Colonic mucosa (tissue), 4 donors: Measurements from ENCODE around the gene TFR2. TPM values are rescaled to one million over a fixed set of nuclear protein-coding genes. Genes with fewer than 3 reads are reported as not detected.
"Not testable (repeated sequence)": the region's sequence is repeated elsewhere in the genome, so short reads cannot be mapped to it uniquely, and the experiment has no call there.

Experiments used
- DNase-seq: peaks from one replicate; pipeline ENCODE4 v3.0.0-alpha.2; 2020
- H3K27ac ChIP-seq: fragments of 200-600 bp; one replicate; pipeline ENCODE4 v1.8.0; 2021
- H3K27me3 ChIP-seq: fragments of 200-600 bp; one replicate; pipeline ENCODE4 v1.8.0; 2021
- H3K36me3 ChIP-seq: fragments of 200-600 bp; one replicate; pipeline ENCODE4 v1.8.0; 2021
- H3K4me1 ChIP-seq: fragments of 200-600 bp; one replicate; pipeline ENCODE4 v1.8.0; 2021; ENCODE audit warnings: mild to moderate bottlenecking
- H3K4me3 ChIP-seq: fragments of 200-600 bp; one replicate; pipeline ENCODE4 v1.8.0; 2021
- H3K9ac ChIP-seq, 2 donors: one replicate each; pipeline ENCODE4 v1.7.0; 2013; ENCODE audit warnings: control low read depth in 2 of 2, low read depth in 2 of 2, low read length in 2 of 2
- H3K9me3 ChIP-seq: fragments of 200-600 bp; one replicate; pipeline ENCODE4 v1.8.0; 2021
- CTCF ChIP-seq: fragments of 200-600 bp; IDR thresholded peaks from one replicate; pipeline ENCODE4 v1.8.0; 2022; ENCODE audit warnings: antibody characterized with exemption, mild to moderate bottlenecking
- intact Hi-C: fragments of 100-400 bp; cut with DNase I; formaldehyde crosslinking; loops from one replicate; pipeline ENCODE4 v1.14.1; 2022
- total RNA-seq, 2 donors: library from RNA; stranded (reverse); fragmentation: NEBNext Ultra II Directional in 1 of 2; extraction: Animal tissue kit (Norgen Biotek cat#: 25700) in 1 of 2; gene quantifications; one replicate each; pipeline ENCODE4 v1.2.1, GENCODE V29; 2021
- donor health status: healthy.
- donor health status: DM: no; HTN: no; CAD: no.
- donor health status: DM: no; HTN: no; CAD: no.

TFR2 gene
- total RNA-seq, 2 donors from 2014 or later: 1.8 to 2.3 TPM

- no peaks in the 10 kb centered on the region for H3K4me1 ChIP-seq
- peaks cover 18% of the 10 kb centered on the region for H3K36me3 ChIP-seq
- no peaks in the 10 kb centered on the region for H3K27me3 ChIP-seq
- no peak for TF ChIP-seq CTCF
- intact Hi-C loops: loop anchor here (10.0 kb wide), 1 partner anchor 69 kb away; the partner anchor contains the start of gene PCOLCE
- H3K9ac ChIP-seq: peak overlapping the region; percentile 72 to 93
- H3K9me3 ChIP-seq: no peaks in the 10 kb centered on the region
- DNase-seq: peak; percentile 61
- H3K4me3 ChIP-seq: peak overlapping the region; percentile 80
- peak overlapping the region; percentile 96 for H3K27ac ChIP-seq
These were observed 32.6 kb upstream of the TFR2 start for GRCh38 chr7:100673942-100674410.

GRCh38 chr7:100673302-100673941 lies 32.1 kb upstream of the TFR2 start, which contains the start of gene GNB2:
Gene GNB2 (plus strand): TSS chr7:100673740. CDS start chr7:100676266, 2,526 bp downstream.
- peak within 1 kb of the TSS; percentile 80 for H3K4me3 ChIP-seq
- H3K36me3 ChIP-seq: peaks cover 14% of the 10 kb centered on the region
- no peaks in the 10 kb centered on the region for H3K4me1 ChIP-seq
- H3K27me3 ChIP-seq: no peaks in the 10 kb centered on the region
- H3K9me3 ChIP-seq: no peaks in the 10 kb centered on the region
- peak; percentile 100 for DNase-seq
- intact Hi-C loops: loop anchor here (10.0 kb wide), 1 partner anchor 69 kb away; the partner anchor contains the start of gene PCOLCE
- TF ChIP-seq CTCF: no peak
- peak within 1 kb of the TSS; percentile 72 to 93 for H3K9ac ChIP-seq
- peak within 1 kb of the TSS; percentile 96 for H3K27ac ChIP-seq

- no peaks in the 10 kb centered on the region for H3K36me3 ChIP-seq
- no peak for DNase-seq
- no peaks in the 10 kb centered on the region for H3K4me1 ChIP-seq
- TF ChIP-seq CTCF: no peak
- H3K9ac ChIP-seq: no peak overlapping the region
- H3K9me3 ChIP-seq: no peaks in the 10 kb centered on the region
- intact Hi-C loops: loop anchor here (10.0 kb wide), 1 partner anchor 67 kb away; the partner anchor contains the start of gene PCOLCE
- no peak overlapping the region for H3K4me3 ChIP-seq
- no peak overlapping the region for H3K27ac ChIP-seq
- no peaks in the 10 kb centered on the region for H3K27me3 ChIP-seq
These were observed 30.3 kb upstream of the TFR2 start for GRCh38 chr7:100671353-100672327.

GRCh38 chr7:100670074-100670473 lies 28.7 kb upstream of the TFR2 start:
- TF ChIP-seq CTCF: no peak
- Histone ChIP-seq H3K9me3 (no peaks in the 10 kb centered on the region), H3K27me3 (no peaks in the 10 kb centered on the region), H3K4me1 (no peaks in the 10 kb centered on the region), H3K9ac (no peak overlapping the region), H3K27ac (no peak overlapping the region), H3K4me3 (no peak overlapping the region), H3K36me3 (no peaks in the 10 kb centered on the region)
- DNase-seq: no peak
- intact Hi-C loops: loop anchor here (10.0 kb wide), 1 partner anchor 65 kb away; the partner anchor contains the start of gene PCOLCE

GRCh38 chr7:100669106-100669505 lies 27.8 kb upstream of the TFR2 start:
- H3K4me1 ChIP-seq, H3K4me3 ChIP-seq, DNase-seq, intact Hi-C loops, H3K36me3 ChIP-seq, H3K9ac ChIP-seq, H3K27me3 ChIP-seq, H3K9me3 ChIP-seq, H3K27ac ChIP-seq: not testable (repeated sequence)
